ENCODE results near the gene TBCD.

TBCD gene

DNA sequence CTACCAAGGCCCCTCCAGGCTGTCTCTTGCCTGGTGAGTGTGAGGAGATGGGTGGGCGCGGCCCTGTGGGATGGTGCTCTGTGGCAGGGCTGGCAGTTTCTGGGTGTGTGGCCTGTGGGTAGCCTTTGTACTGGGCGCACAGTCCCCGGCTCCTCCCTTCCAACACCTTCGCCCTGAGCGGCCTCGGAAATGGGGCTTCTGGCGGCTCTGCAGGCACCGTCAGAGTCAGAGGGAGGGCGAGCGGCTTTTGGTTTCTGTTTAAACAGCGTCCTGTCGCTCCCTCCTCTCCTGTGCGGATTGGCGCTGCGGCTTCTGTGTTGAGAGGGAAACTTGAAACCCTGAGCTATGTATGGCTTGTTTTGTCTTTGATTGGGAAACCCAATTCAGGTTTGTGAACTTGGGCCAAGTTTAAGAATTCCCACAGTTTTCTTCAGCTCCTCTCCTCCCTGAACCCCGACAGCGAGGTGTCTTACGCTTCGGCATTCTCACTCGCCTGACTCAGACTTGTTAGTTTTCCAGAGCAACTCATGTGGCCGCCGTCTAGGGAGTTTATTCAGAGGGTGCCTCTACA is 96.2 kb downstream of the TBCD start:
- H3K4me1 ChIP-seq (ENCODE audit: control insufficient read depth, insufficient read depth, low read length): no peaks in the 10 kb centered on the region
- no peaks in the 10 kb centered on the region for H3K9me3 ChIP-seq (ENCODE audit: control insufficient read depth, insufficient read depth, low read depth, low read length)
- TF ChIP-seq IKZF3 (tag by site-specific recombination; IDR thresholded peaks at IDR 0.05): no peak
- ChIA-PET CTCF (no interaction called here), POLR2A (no interaction called here)
- H3K36me3 ChIP-seq (ENCODE audit: control insufficient read depth in 2 of 2, insufficient read depth in 1 of 2, low read length in 2 of 2): peaks cover 0 to 7% of the 10 kb centered on the region in 2 experiments; a peak in 2 of 3 replicates
- no peak overlapping the region for H3K27ac ChIP-seq (ENCODE audit: extremely low read depth, low read depth, low read length)
- H3K4me3 ChIP-seq (ENCODE audit: low read depth, low read length): no peak overlapping the region

DNA sequence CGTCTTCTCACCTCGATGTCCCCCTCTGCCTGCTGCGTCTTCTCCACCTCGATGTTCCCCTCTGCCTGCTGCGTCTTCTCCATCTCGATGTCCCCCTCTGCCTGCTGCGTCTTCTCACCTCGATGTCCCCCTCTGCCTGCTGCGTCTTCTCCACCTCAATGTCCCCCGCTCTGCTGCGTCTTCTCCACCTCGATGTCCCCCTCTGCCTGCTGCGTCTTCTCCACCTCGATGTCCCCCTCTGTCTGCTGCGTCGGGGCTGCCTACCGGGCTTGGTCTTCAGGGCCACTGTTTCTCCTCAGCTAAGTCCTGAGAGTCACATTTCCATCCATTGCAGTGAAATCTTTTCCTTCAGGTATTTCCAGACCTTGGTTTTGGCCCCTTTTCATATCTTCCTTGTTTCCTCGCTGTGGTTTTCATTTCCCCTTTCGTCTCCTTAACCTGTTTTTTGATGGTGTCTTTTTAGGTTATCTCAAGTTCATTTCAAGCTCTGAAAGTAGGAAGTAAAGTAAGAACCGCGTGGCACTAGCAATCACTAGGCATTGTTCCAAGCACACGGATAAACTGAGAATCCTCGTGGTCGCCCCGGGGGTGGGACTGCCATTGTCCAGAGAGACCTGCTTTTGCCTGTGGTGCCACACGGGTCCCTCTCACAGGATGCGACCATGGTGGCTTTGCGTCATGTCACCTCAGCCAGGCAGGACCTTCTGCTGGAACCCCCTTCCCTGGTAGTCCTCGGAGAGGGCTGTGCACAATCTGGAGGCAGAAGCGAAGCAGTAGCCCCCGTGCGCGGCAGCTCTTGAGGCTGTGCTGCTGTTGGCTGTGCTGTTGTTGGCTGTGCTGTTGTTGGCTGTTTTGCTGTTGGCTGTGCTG is 97.4 kb downstream of the TBCD start:
- CTCF ChIA-PET: interaction anchor here (0.7 kb wide), 1 partner anchor 415 kb away, joined by 5 read pairs; no protein-coding TSS in a partner anchor

DNA sequence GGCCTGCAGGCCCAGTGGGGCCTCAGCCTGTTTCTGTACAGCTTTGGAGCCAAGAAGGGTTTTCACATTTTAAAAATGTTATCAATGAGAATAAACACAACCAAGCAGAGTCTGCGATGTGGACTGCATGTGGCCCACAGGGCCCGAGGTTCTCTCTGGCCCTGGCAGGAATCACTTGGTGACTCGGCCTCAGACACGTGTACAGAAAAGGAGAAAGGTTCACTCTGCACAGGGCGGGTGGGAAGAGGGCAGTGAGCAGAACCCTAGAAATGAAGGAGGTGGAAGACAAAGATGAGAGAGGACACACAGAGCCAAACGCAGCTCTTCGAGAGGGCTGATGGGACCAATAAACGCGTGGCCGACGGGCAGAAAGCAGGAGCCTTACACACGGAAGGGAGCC is 99.5 kb downstream of the TBCD start:
- H3K36me3 ChIP-seq (ENCODE audit: control insufficient read depth in 2 of 2, insufficient read depth in 1 of 2, low read length in 2 of 2): peaks cover 0 to 14% of the 10 kb centered on the region in 2 experiments; a peak in 2 of 3 replicates
- no peaks in the 10 kb centered on the region for H3K4me1 ChIP-seq (ENCODE audit: control insufficient read depth, insufficient read depth, low read length)
- ChIA-PET POLR2A (no interaction called here), CTCF (interaction anchor here (0.6 kb wide), 1 partner anchor 72 kb away, joined by 3 read pairs; no protein-coding TSS in a partner anchor)
- H3K9me3 ChIP-seq (ENCODE audit: control insufficient read depth, insufficient read depth, low read depth, low read length): no peaks in the 10 kb centered on the region
- no peak overlapping the region for H3K27ac ChIP-seq (ENCODE audit: extremely low read depth, low read depth, low read length)
- no peak overlapping the region for H3K4me3 ChIP-seq (ENCODE audit: low read depth, low read length)
- no peak for TF ChIP-seq KLF10 (tag by site-specific recombination; IDR thresholded peaks at IDR 0.05)
- TF ChIP-seq ZNF664 (tag by site-specific recombination; IDR thresholded peaks at IDR 0.05): no peak
- no peak for TF ChIP-seq ZNF10 (tag by site-specific recombination; IDR thresholded peaks at IDR 0.05)
- TF ChIP-seq HOXC10 (CRISPR knock-in tag; IDR thresholded peaks at IDR 0.05): no peak
- TF ChIP-seq, protein P1, sequence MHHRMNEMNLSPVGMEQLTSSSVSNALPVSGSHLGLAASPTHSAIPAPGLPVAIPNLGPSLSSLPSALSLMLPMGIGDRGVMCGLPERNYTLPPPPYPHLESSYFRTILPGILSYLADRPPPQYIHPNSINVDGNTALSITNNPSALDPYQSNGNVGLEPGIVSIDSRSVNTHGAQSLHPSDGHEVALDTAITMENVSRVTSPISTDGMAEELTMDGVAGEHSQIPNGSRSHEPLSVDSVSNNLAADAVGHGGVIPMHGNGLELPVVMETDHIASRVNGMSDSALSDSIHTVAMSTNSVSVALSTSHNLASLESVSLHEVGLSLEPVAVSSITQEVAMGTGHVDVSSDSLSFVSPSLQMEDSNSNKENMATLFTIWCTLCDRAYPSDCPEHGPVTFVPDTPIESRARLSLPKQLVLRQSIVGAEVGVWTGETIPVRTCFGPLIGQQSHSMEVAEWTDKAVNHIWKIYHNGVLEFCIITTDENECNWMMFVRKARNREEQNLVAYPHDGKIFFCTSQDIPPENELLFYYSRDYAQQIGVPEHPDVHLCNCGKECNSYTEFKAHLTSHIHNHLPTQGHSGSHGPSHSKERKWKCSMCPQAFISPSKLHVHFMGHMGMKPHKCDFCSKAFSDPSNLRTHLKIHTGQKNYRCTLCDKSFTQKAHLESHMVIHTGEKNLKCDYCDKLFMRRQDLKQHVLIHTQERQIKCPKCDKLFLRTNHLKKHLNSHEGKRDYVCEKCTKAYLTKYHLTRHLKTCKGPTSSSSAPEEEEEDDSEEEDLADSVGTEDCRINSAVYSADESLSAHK (tag by site-specific recombination; IDR thresholded peaks at IDR 0.05): no peak
- TF ChIP-seq, protein P2, sequence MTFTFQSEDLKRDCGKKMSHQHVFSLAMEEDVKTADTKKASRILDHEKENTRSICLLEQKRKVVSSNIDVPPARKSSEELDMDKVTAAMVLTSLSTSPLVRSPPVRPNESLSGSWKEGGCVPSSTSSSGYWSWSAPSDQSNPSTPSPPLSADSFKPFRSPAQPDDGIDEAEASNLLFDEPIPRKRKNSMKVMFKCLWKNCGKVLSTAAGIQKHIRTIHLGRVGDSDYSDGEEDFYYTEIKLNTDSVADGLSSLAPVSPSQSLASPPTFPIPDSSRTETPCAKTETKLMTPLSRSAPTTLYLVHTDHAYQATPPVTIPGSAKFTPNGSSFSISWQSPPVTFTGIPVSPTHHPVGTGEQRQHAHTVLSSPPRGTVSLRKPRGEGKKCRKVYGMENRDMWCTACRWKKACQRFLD (tag by site-specific recombination; IDR thresholded peaks at IDR 0.05): no peak
- TF ChIP-seq, protein P3, sequence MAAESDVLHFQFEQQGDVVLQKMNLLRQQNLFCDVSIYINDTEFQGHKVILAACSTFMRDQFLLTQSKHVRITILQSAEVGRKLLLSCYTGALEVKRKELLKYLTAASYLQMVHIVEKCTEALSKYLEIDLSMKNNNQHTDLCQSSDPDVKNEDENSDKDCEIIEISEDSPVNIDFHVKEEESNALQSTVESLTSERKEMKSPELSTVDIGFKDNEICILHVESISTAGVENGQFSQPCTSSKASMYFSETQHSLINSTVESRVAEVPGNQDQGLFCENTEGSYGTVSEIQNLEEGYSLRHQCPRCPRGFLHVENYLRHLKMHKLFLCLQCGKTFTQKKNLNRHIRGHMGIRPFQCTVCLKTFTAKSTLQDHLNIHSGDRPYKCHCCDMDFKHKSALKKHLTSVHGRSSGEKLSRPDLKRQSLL (tag by site-specific recombination; IDR thresholded peaks at IDR 0.05): no peak
- TF ChIP-seq, protein P4, sequence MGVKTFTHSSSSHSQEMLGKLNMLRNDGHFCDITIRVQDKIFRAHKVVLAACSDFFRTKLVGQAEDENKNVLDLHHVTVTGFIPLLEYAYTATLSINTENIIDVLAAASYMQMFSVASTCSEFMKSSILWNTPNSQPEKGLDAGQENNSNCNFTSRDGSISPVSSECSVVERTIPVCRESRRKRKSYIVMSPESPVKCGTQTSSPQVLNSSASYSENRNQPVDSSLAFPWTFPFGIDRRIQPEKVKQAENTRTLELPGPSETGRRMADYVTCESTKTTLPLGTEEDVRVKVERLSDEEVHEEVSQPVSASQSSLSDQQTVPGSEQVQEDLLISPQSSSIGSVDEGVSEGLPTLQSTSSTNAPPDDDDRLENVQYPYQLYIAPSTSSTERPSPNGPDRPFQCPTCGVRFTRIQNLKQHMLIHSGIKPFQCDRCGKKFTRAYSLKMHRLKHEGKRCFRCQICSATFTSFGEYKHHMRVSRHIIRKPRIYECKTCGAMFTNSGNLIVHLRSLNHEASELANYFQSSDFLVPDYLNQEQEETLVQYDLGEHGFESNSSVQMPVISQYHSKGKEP (tag by site-specific recombination; IDR thresholded peaks at IDR 0.05): no peak
- no peak for TF ChIP-seq ZNF335 (tag by site-specific recombination; conservative IDR thresholded peaks at IDR 0.05)
- no peak for TF ChIP-seq ZNF785 (tag by site-specific recombination; IDR thresholded peaks at IDR 0.05)
- no peak for TF ChIP-seq ZXDB (tag by site-specific recombination; IDR thresholded peaks at IDR 0.05)
- no peak for TF ChIP-seq ZNF16 (tag by site-specific recombination; IDR thresholded peaks at IDR 0.05; ENCODE audit: low read depth)
- TF ChIP-seq ZNF610 (tag by site-specific recombination; IDR thresholded peaks at IDR 0.05; ENCODE audit: borderline replicate concordance): no peak

More for the DNA sequence above, 97.4 kb downstream of the TBCD start:
- Histone ChIP-seq H3K36me3 (ENCODE audit: control insufficient read depth in 2 of 2, insufficient read depth in 1 of 2, low read length in 2 of 2) (peaks cover 0 to 12% of the 10 kb centered on the region in 2 experiments; a peak in 2 of 3 replicates), H3K4me1 (ENCODE audit: control insufficient read depth, insufficient read depth, low read length) (no peaks in the 10 kb centered on the region), H3K4me3 (ENCODE audit: low read depth, low read length) (no peak overlapping the region), H3K27ac (ENCODE audit: extremely low read depth, low read depth, low read length) (no peak overlapping the region), H3K9me3 (ENCODE audit: control insufficient read depth, insufficient read depth, low read depth, low read length) (no peaks in the 10 kb centered on the region)
- TF ChIP-seq ZNF624 (tag by site-specific recombination; IDR thresholded peaks at IDR 0.05) (no peak), ZNF292 (tag by site-specific recombination; IDR thresholded peaks at IDR 0.05; ENCODE audit: borderline replicate concordance, low read depth) (no peak), ZNF48 (tag by site-specific recombination; IDR thresholded peaks at IDR 0.05) (no peak), TRIM28 (IDR thresholded peaks at IDR 0.05; ENCODE audit: borderline replicate concordance, low read length) (no peak)
- TF ChIP-seq, protein P5, sequence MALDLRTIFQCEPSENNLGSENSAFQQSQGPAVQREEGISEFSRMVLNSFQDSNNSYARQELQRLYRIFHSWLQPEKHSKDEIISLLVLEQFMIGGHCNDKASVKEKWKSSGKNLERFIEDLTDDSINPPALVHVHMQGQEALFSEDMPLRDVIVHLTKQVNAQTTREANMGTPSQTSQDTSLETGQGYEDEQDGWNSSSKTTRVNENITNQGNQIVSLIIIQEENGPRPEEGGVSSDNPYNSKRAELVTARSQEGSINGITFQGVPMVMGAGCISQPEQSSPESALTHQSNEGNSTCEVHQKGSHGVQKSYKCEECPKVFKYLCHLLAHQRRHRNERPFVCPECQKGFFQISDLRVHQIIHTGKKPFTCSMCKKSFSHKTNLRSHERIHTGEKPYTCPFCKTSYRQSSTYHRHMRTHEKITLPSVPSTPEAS (tag by site-specific recombination; IDR thresholded peaks at IDR 0.05): no peak
- TF ChIP-seq, protein P6, sequence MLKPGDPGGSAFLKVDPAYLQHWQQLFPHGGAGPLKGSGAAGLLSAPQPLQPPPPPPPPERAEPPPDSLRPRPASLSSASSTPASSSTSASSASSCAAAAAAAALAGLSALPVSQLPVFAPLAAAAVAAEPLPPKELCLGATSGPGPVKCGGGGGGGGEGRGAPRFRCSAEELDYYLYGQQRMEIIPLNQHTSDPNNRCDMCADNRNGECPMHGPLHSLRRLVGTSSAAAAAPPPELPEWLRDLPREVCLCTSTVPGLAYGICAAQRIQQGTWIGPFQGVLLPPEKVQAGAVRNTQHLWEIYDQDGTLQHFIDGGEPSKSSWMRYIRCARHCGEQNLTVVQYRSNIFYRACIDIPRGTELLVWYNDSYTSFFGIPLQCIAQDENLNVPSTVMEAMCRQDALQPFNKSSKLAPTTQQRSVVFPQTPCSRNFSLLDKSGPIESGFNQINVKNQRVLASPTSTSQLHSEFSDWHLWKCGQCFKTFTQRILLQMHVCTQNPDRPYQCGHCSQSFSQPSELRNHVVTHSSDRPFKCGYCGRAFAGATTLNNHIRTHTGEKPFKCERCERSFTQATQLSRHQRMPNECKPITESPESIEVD (tag by site-specific recombination; IDR thresholded peaks at IDR 0.05): no peak
- POLR2A ChIA-PET: no interaction called here

Measured in HEK293 (cell line).